IMR-90 (cell line): ENCODE results near the gene EVI5. TPM values are rescaled to one million over a fixed set of nuclear protein-coding genes. Genes with fewer than 3 reads are reported as not detected.

ENCODE experiments used
- ATAC-seq: fragments of 200-7000 bp; cut with Tn5 transposase; 2 replicates; pipeline ENCODE4 v1.9.1; 2020; ENCODE audit warnings: low read depth, mild to moderate bottlenecking, moderate library complexity
- BruUV-seq: library from RNA; stranded (reverse); fragments of 400-500 nt; replicated peaks from 2 replicates; lab custom pipeline; 2021; lab: Mats Ljungman, UMichigan
- CTCF ChIA-PET: fragments of 300-600 bp; formaldehyde crosslinking; extraction: SDS; loops from one replicate; lab custom pipeline; 2021; ENCODE audit warnings: antibody characterized with exemption; lab: Yijun Ruan, JAX
- POLR2A ChIA-PET: fragments of 300-600 bp; sonication (Branson Sonifier 250); formaldehyde crosslinking; loops from one replicate; lab custom pipeline; 2022; ENCODE audit warnings: antibody characterized with exemption; ENCODE audit not compliant: unreplicated experiment; lab: Charles Lee
- DNase-seq: peaks from one replicate; pipeline ENCODE4 v3.0.0; 2013
- H2AFZ ChIP-seq: replicated peaks from 2 replicates; pipeline ENCODE3; 2013; ENCODE audit warnings: low read length, mild to moderate bottlenecking; ENCODE audit not compliant: poor library complexity
- H2AK5ac ChIP-seq: 2 replicates; pipeline ENCODE4 v1.6.1; 2013; ENCODE audit warnings: low read depth, low read length, inconsistent platforms
- H2AK9ac ChIP-seq: replicated peaks from 2 replicates; pipeline ENCODE3; 2013; ENCODE audit warnings: mild to moderate bottlenecking, low read depth, low read length, moderate library complexity; ENCODE audit not compliant: poor library complexity
- H2BK120ac ChIP-seq: 2 replicates; pipeline ENCODE4 v1.6.1; 2013; ENCODE audit warnings: low read depth, low read length, inconsistent platforms
- H2BK15ac ChIP-seq: 3 replicates; pipeline ENCODE4 v1.6.1; 2013; ENCODE audit warnings: low read depth, low read length, inconsistent platforms
- H2BK20ac ChIP-seq: 2 replicates; pipeline ENCODE4 v1.6.1; 2013; ENCODE audit warnings: low read depth, mild to moderate bottlenecking, inconsistent platforms, low read length, moderate library complexity
- H2BK5ac ChIP-seq: 2 replicates; pipeline ENCODE4 v1.6.1; 2013; ENCODE audit warnings: mild to moderate bottlenecking, low read depth, low read length, inconsistent platforms; ENCODE audit not compliant: poor library complexity, severe bottlenecking
- H3K14ac ChIP-seq: replicated peaks from 2 replicates; pipeline ENCODE4 v1.6.1; 2013; ENCODE audit warnings: low read depth, low read length, inconsistent platforms
- H3K18ac ChIP-seq: 2 replicates; pipeline ENCODE4 v1.6.1; 2013; ENCODE audit warnings: low read depth, low read length, control low read depth
- H3K23ac ChIP-seq: 2 replicates; pipeline ENCODE4 v1.6.1; 2013; ENCODE audit warnings: low read depth, low read length, inconsistent platforms
- H3K27ac ChIP-seq: 2 replicates; pipeline ENCODE4 v1.5.1; 2013; ENCODE audit warnings: mild to moderate bottlenecking, control low read depth, low read length; ENCODE audit not compliant: insufficient read depth
- H3K27me3 ChIP-seq: 2 replicates; pipeline ENCODE4 v1.6.1; 2013; ENCODE audit warnings: low read length; ENCODE audit not compliant: control insufficient read depth, insufficient read depth
- H3K36me3 ChIP-seq: 2 replicates; pipeline ENCODE4 v1.6.1; 2013; ENCODE audit warnings: low read length, mixed read lengths; ENCODE audit not compliant: control insufficient read depth, insufficient read depth
- H3K4ac ChIP-seq: 2 replicates; pipeline ENCODE4 v1.6.1; 2013; ENCODE audit warnings: low read depth, low read length, inconsistent platforms
- H3K4me1 ChIP-seq: 2 replicates; pipeline ENCODE4 v1.6.1; 2013; ENCODE audit warnings: low read length, mixed read lengths; ENCODE audit not compliant: control insufficient read depth, insufficient read depth
- H3K4me2 ChIP-seq: 2 replicates; pipeline ENCODE4 v1.6.1; 2013; ENCODE audit warnings: low read depth, mild to moderate bottlenecking, control low read depth, low read length, moderate library complexity
- H3K4me3 ChIP-seq: 2 replicates; pipeline ENCODE4 v1.5.1; 2013; ENCODE audit warnings: low read depth, mild to moderate bottlenecking, control low read depth, low read length, moderate library complexity; ENCODE audit not compliant: insufficient read depth
- H3K56ac ChIP-seq: 2 replicates; pipeline ENCODE4 v1.6.1; 2013; ENCODE audit warnings: low read length, inconsistent platforms; ENCODE audit not compliant: insufficient read depth; ENCODE audit errors: extremely low read depth
- H3K79me1 ChIP-seq, 2 experiments: 2 replicates each; pipeline ENCODE4 v1.6.1; 2013; ENCODE audit warnings: low read length in 2 of 2, inconsistent platforms in 1 of 2, low read depth in 1 of 2
- H3K9ac ChIP-seq: 2 replicates; pipeline ENCODE4 v1.6.1; 2013; ENCODE audit warnings: low read depth, low read length, control low read depth
- H3K9me1 ChIP-seq: 2 replicates; pipeline ENCODE4 v1.6.1; 2013; ENCODE audit warnings: low read length, inconsistent platforms; ENCODE audit not compliant: insufficient read depth
- H3K9me3 ChIP-seq: 2 replicates; pipeline ENCODE4 v1.6.1; 2013; ENCODE audit warnings: low read length; ENCODE audit not compliant: control insufficient read depth, insufficient read depth
- H4K20me1 ChIP-seq: 2 replicates; pipeline ENCODE4 v1.6.1; 2013; ENCODE audit warnings: low read length, inconsistent platforms; ENCODE audit not compliant: insufficient read depth
- H4K5ac ChIP-seq: 2 replicates; pipeline ENCODE4 v1.6.1; 2013; ENCODE audit warnings: mild to moderate bottlenecking, low read depth, low read length, control low read depth
- H4K8ac ChIP-seq, 2 experiments: 2 replicates each; pipeline ENCODE4 v1.6.1; 2013; ENCODE audit warnings: low read depth in 2 of 2, low read length in 2 of 2, control low read depth in 1 of 2, inconsistent platforms in 1 of 2
- H4K91ac ChIP-seq: 2 replicates; pipeline ENCODE4 v1.6.1; 2013; ENCODE audit warnings: low read depth, low read length, inconsistent platforms; ENCODE audit not compliant: insufficient read depth
- CEBPB ChIP-seq: IDR thresholded peaks from 2 replicates; pipeline ENCODE4 v1.6.1; 2012; ENCODE audit warnings: low read depth, low read length, improper control_type of control experiment
- CHD1 ChIP-seq: IDR thresholded peaks from 2 replicates; pipeline ENCODE4 v1.6.1; 2012; ENCODE audit warnings: low read depth, low read length, improper control_type of control experiment
- WGBS, 2 experiments: methylation state at CpG; one replicate each; pipeline versions ENCODE4 v1.1.5 to v1.1.7; 2013; ENCODE audit warnings: missing lambda C conversion rate in 2 of 2; ENCODE audit not compliant: insufficient read length in 1 of 2; ENCODE audit errors: extremely low coverage in 2 of 2; 5-methylcytosine and 5-hydroxymethylcytosine counted together
- dilution Hi-C: fragments of 300-500 bp; cut with HindIII; formaldehyde crosslinking; loops from one replicate; pipeline ENCODE4 v1.14.3; 2018; ENCODE audit warnings: low sequenced_read_pairs; ENCODE audit not compliant: unreplicated experiment
- in situ Hi-C: fragments of 300-500 bp; cut with MboI; formaldehyde crosslinking; loops from 3 replicates; pipeline ENCODE4 v1.14.3; 2019; ENCODE audit warnings: low sequenced_read_pairs, inconsistent platforms, mixed read lengths
- intact Hi-C: fragments of 100-400 bp; cut with micrococcal nuclease; formaldehyde crosslinking; loops from 2 replicates; pipeline ENCODE4 v1.10.0; 2022
- polyA plus RNA-seq, 3 experiments: library from polyadenylated mRNA; depleted of rRNA; stranded (reverse); fragments of >200 nt; gene quantifications; 2 replicates each; pipeline ENCODE4 v1.2.3, GENCODE V29; 2012; ENCODE audit warnings: low replicate concordance in 1 of 3
- total RNA-seq: library from RNA; depleted of rRNA; stranded (reverse); fragments of >200 nt; gene quantifications from 2 replicates; pipeline ENCODE4 v1.2.3, GENCODE V29; 2012
- TF ChIP-seq, protein P1 (sequence below): conservative IDR thresholded peaks from 2 replicates; pipeline ENCODE4 v1.5.1; 2012; ENCODE audit warnings: mild to moderate bottlenecking, low read depth, low read length, improper control_type of control experiment

The EVI5 gene
- total and polyA plus RNA-seq, 2 of the 4 experiments (the other 2 are of a cell fraction) = 13.9 to 26.9 TPM

DNA sequence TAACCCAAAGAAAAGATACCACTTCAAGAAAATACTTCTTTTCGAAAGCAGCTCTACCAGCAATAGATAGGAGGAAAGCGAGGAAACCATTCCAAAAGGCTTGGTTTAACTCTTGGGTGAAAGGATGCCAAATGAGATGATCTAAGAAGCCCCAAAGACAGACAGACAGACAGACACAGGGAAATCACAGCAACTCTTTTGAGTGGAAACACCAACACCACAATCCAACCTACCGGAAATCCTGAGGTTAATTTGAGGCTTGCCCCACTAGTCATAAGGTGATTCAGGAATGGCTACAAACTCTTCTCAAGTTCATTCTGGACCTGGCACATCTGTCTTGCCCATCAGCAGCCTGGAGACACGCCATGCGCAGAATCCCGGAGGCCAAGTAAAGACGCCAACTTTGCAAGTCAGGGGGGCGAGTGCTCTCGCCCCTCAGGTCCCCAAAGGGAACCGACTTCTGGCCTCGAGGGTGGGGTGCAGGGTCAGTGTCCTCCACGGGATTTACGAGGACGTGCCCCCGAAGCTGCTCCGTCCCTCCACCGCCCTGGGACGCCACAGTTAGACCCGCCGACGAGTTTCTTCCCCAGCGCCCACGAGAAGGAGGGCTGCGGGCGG lies 778 bp downstream of the EVI5 start:
- Histone ChIP-seq H4K8ac (peak overlapping the region in 1 of 2 experiments; percentile 17; a peak in 1 of 4 replicates), H3K79me1 (peaks cover 3 to 33% of the 10 kb centered on the region in 2 experiments; a peak in 3 of 4 replicates), H3K9me1 (0 out of 2 replicates have a peak, but pooled peaks cover 2% of the 10 kb centered on the region), H3K36me3 (no peaks in the 10 kb centered on the region; the same call in 1 of the 2 replicates), H3K4me1 (no peaks in the 10 kb centered on the region; the same call in 1 of the 2 replicates), H3K4me2 (peak overlapping the region; percentile 95), H4K20me1 (peaks cover 14% of the 10 kb centered on the region), H3K23ac (peak overlapping the region; percentile 84), H3K18ac (peak overlapping the region; percentile 67), H3K4ac (peak overlapping the region; percentile 10), H4K5ac (peak overlapping the region; percentile 47), H2BK120ac (peak overlapping the region; percentile 13; the same call in 1 of the 2 replicates), H2AK9ac (peak overlapping the region; percentile 88), H3K14ac (peak overlapping the region; percentile 75), H4K91ac (peak overlapping the region; percentile 33; the same call in 1 of the 2 replicates), H2BK20ac (no peak overlapping the region), H3K27me3 (no peaks in the 10 kb centered on the region), H3K9me3 (no peaks in the 10 kb centered on the region), H3K4me3 (peak overlapping the region; percentile 91), H2AK5ac (no peak overlapping the region; the same call in 1 of the 2 replicates), H2AFZ (peak overlapping the region; percentile 99), H3K56ac (peak overlapping the region; percentile 12), H3K27ac (peak overlapping the region; percentile 88), H2BK5ac (peak overlapping the region; percentile 95), H3K9ac (peak overlapping the region; percentile 87), H2BK15ac (no peak overlapping the region; the same call in 2 of the 3 replicates)
- TF ChIP-seq CHD1 (peak; percentile 67; the same call in 1 of the 2 replicates), CEBPB (no peak)
- TF ChIP-seq, protein P1, sequence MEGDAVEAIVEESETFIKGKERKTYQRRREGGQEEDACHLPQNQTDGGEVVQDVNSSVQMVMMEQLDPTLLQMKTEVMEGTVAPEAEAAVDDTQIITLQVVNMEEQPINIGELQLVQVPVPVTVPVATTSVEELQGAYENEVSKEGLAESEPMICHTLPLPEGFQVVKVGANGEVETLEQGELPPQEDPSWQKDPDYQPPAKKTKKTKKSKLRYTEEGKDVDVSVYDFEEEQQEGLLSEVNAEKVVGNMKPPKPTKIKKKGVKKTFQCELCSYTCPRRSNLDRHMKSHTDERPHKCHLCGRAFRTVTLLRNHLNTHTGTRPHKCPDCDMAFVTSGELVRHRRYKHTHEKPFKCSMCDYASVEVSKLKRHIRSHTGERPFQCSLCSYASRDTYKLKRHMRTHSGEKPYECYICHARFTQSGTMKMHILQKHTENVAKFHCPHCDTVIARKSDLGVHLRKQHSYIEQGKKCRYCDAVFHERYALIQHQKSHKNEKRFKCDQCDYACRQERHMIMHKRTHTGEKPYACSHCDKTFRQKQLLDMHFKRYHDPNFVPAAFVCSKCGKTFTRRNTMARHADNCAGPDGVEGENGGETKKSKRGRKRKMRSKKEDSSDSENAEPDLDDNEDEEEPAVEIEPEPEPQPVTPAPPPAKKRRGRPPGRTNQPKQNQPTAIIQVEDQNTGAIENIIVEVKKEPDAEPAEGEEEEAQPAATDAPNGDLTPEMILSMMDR = no peak
- intact Hi-C loops = loop anchor here (2.0 kb wide), 1 partner anchor 49 kb away; the partner anchor contains the start of gene RPL5
- WGBS, 2 experiments = 0% methylated on average over 4 of the region's 25 CpGs; no CpG with 5 or more reads in 1 of the 2 experiments
- dilution Hi-C loops = no loop called here
- BruUV-seq = no TSS peak
- DNase-seq (peak; percentile 61), ATAC-seq (peak; percentile 1; the same call in 1 of the 2 replicates)
- POLR2A ChIA-PET = interaction anchor here (0.6 kb wide), 1 partner anchor 247 kb away, joined by 3 read pairs; no protein-coding TSS in a partner anchor
- CTCF ChIA-PET = interaction anchor here (0.6 to 2.0 kb wide), 11 partner anchors 8 to 474 kb away, joined by 3 to 5 read pairs (median 4); no protein-coding TSS in a partner anchor
- in situ Hi-C loops = no loop called here
